Measurements from ENCODE around the gene ABHD16A. TPM values are rescaled to one million over a fixed set of nuclear protein-coding genes. Genes with fewer than 3 reads are reported as not detected.

Gene ABHD16A
- total RNA-seq, 1 donor from 2014 or later = 26.9 TPM

DNA sequence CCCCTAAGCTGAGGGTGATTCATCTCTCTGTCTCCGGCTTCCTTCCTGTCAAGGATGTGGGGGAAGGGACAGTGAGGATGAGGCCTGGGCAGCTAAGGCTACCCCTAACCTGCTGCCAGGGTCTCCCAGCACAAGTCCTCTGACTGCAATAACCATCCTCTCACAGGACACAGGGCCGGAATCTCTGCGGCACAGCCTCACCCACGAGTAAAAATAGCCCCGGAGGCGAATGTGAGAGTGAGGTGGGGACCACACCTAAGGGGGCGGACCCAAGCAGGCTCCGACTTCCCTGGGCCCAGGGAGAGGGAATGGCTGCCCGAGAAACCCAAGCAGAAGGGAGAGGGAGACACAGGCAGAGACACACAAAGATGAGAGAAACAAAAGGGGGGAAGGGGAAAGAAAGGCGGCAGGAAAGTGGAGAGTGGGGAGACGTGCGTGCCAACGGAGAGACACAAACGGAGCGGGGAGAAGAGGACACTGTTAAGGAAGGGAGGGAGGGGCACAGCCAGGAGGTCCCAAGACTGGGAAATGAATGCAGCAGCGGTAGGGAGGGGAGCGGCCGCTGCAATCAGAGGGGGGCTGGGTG is 31.8 kb upstream of the ABHD16A start:
- ATAC-seq (no peak), DNase-seq (ENCODE audit: missing footprints) (peak; percentile 61)
- intact Hi-C loops (cut with DNase I) = loop anchor here (5.0 to 10.0 kb wide), 2 partner anchors 57 to 190 kb away; partner anchors contain the start of genes ATP6V1G2, DDX39B and NFKBIL1

- intact Hi-C loops (cut with DNase I) = loop anchor here (5.0 to 10.0 kb wide), 2 partner anchors 58 to 190 kb away; partner anchors contain the start of genes ATP6V1G2, DDX39B and NFKBIL1
- ATAC-seq (no peak), DNase-seq (ENCODE audit: missing footprints) (no peak)
These were observed 31.2 kb upstream of the ABHD16A start for GRCh38 chr6:31734247-31734820.

- DNase-seq (ENCODE audit: missing footprints) = no peak
- no peak for ATAC-seq
- intact Hi-C loops (cut with DNase I) = loop anchor here (5.0 to 10.0 kb wide), 2 partner anchors 59 to 189 kb away; partner anchors contain the start of genes ATP6V1G2, DDX39B and NFKBIL1
These were observed 30.6 kb upstream of the ABHD16A start for GRCh38 chr6:31733734-31734133.

DNA sequence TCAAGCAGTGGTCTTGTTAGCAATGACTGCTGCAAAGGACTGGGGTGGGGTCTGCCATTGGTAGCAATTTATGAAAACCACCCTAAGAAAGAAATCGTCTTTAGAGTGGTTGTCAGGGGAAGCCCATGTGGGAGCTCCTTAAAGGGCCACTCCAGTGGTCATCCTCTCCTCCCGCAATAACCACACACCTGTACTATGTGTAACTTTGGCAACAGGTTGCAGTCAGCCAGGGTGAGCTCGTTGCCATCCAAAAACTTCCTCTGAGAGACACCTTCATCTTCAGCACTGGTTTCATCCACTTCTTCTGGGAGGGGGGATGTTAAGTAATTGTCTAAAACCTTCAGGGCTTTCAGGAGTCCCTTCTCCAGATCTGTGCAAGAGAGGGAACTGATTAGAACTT is 28.9 kb upstream of the ABHD16A start:
- intact Hi-C loops (cut with DNase I) = loop anchor here (5.0 to 10.0 kb wide), 2 partner anchors 60 to 187 kb away; partner anchors contain the start of genes ATP6V1G2, DDX39B and NFKBIL1
- DNase-seq (ENCODE audit: missing footprints) = no peak
- no peak for ATAC-seq

- ATAC-seq (no peak), DNase-seq (ENCODE audit: missing footprints) (peak; percentile 56)
- intact Hi-C loops (cut with DNase I) = loop anchor here (2.0 to 10.0 kb wide), 3 partner anchors 28 to 186 kb away; partner anchors contain the start of genes ABHD16A, ATP6V1G2, DDX39B and NFKBIL1
These were observed 27.5 kb upstream of the ABHD16A start for GRCh38 chr6:31730631-31731086.

GRCh38 chr6:31729979-31730630 is 27.0 kb upstream of the ABHD16A start:
- intact Hi-C loops (cut with DNase I) = loop anchor here (1.0 to 10.0 kb wide), 6 partner anchors 27 to 185 kb away; partner anchors contain the start of genes ABHD16A, ATP6V1G2, DDX39B and LY6G5C
- DNase-seq (ENCODE audit: missing footprints) (peak; percentile 96), ATAC-seq (peak; percentile 91)

DNA sequence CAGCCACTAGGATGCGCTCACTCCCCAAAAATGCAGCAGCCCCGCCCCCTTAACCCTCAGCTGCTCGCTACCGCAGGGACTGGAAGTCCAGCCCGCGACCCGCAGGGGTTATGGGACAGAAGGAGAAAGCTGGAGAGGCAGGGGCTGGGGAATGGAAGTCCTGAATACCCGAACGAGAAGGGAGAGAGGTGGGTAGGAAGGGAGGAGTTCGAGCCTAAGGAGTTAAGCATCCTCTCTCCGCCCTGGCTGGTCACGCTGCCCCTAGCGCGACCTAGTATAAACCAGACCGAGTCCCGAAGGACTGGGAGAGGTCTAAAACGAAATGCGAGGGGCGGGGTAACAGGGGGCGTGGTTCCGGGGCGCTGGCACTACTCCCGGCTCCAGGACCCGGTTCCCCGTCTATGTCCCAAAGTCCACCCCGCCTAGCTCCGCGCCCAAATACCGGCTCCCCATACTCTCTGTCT is 26.4 kb upstream of the ABHD16A start:
- peak; percentile 95 for DNase-seq (ENCODE audit: missing footprints)
- ATAC-seq = peak; percentile 90
- intact Hi-C loops (cut with DNase I) = loop anchor here (1.0 to 2.0 kb wide), 3 partner anchors 39 to 101 kb away; partner anchors contain the start of gene LY6G5C

- intact Hi-C loops (cut with DNase I) = loop anchor here (1.0 to 2.0 kb wide), 3 partner anchors 40 to 101 kb away; partner anchors contain the start of gene LY6G5C
These were observed 25.8 kb upstream of the ABHD16A start, which contains the start of gene DDAH2 for GRCh38 chr6:31728767-31729514. DDAH2 (minus strand) TSS chr6:31729299; CDS start chr6:31729161, 138 bp downstream.

GRCh38 chr6:31727717-31728671 is 24.9 kb upstream of the ABHD16A start:
- ATAC-seq (no peak), DNase-seq (ENCODE audit: missing footprints) (peak; percentile 57)
- intact Hi-C loops (cut with DNase I) = loop anchor here (2.0 kb wide), 2 partner anchors 41 to 47 kb away; partner anchors contain the start of gene LY6G5C

More at GRCh38 chr6:31728767-31729514, 25.8 kb upstream of the ABHD16A start, which contains the start of gene DDAH2:
- ATAC-seq = peak; percentile 29
- peak; percentile 71 for DNase-seq (ENCODE audit: missing footprints)

- DNase-seq (ENCODE audit: missing footprints) (peak; percentile 71), ATAC-seq (no peak)
- intact Hi-C loops (cut with DNase I) = no loop called here
These were observed 24.1 kb upstream of the ABHD16A start for GRCh38 chr6:31727034-31727716.

DNA sequence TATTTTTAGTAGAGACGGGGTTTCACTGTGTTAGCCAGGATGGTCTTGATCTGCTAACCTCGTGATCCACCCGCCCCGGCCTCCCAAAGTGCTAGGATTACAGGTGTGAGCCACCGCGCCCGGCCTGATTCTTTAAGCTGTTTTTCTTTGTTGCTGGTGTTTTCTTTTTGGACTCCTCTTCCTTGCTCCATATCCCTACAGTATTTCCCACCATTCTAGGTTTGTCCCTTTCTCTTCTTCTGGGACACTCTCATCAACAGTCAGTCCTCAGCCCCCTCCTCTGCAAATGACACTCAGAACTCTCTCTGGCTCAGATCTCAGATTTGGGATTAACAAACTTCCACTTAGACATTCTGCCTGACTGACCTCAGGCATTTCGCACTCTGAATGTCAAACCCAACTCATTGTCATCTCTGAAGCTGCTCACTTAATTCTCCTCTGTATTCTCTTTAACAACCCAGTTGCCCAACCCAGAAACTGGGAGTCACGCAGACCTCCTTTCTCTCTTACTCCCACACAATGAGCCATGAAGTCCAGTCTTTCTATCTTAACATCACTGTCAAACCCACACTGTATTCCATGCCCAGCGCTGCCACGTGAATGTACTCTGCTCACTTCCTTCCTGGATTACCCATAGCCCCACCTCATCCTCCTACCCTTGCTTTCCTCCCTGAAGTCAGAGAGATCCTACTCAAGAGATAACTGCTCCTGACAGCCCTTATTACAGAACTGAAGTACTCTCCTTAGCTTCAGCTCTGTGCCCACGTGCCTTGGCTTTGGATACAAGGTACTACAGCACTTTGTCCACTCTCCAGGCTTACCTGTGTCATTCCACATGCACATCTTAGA is 22.6 kb upstream of the ABHD16A start:
- DNase-seq (ENCODE audit: missing footprints) = peak; percentile 68
- intact Hi-C loops (cut with DNase I) = no loop called here
- ATAC-seq = no peak

DNA sequence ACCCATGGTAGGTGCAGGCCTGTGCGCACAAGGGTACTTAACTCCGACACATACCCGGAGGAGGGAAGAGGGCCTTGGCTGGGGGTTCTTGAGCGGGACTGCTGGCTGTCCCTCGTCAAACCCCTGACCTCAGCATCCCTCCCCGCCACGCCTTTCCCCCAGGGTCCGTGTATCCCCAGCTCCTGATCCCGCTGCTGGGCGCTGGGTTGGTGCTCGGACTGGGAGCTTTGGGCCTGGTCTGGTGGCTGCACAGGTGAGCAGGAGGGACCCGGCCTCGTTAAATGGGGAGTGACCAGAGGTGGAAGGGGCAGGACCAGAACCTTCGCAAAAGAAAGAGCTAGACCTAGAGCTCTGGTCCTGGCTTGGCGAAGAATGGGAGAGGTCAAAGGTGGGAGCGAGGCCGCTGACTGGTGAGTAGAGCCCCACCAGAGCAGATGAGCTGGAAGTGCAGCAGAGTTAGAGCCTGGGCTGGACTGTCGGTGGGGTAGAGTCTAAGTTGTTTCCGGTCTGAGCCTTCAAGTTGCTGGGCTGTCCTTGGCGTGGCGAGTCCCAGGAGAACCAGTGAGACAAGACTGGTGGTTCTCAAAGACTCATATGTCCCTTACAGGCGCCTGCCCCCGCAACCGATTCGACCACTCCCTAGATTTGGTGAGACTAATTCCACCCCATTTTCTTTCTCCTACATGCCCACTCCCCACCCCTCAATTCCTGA is 21.0 kb upstream of the ABHD16A start:
- DNase-seq (ENCODE audit: missing footprints) (peak; percentile 49), ATAC-seq (no peak)
- intact Hi-C loops (cut with DNase I) = no loop called here

- ATAC-seq = no peak
- intact Hi-C loops (cut with DNase I) = no loop called here
These were observed 20.3 kb upstream of the ABHD16A start, which contains the start of gene MPIG6B for GRCh38 chr6:31723245-31723979. MPIG6B (plus strand) TSS chr6:31723373; CDS start chr6:31723384, 11 bp downstream.

DNA sequence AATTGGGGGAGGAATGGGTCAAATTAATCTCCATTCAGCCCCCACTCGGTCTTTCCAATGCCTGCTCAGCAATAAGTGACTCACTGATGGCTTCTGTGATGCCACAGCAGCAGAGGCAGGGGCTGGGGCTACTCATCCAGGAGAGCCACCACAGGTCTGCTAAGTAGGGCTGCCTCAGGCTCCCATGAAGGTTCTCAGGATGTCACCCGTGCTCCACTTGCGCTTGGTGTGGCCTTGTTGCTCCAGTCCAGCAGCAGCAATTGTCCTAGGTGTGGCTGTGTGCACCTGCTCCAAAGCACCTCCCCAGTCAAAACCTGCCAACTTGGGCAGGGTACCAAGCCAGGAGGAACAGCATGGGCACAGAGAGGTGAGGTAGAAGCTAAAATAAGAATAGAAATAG is 19.0 kb upstream of the ABHD16A start:
- no peak for ATAC-seq
- no peak for DNase-seq (ENCODE audit: missing footprints)
- intact Hi-C loops (cut with DNase I) = no loop called here

More at GRCh38 chr6:31723245-31723979, 20.3 kb upstream of the ABHD16A start, which contains the start of gene MPIG6B:
- peak; percentile 49 for DNase-seq (ENCODE audit: missing footprints)
